C4-2B (cell line): ENCODE measurements around the gene PTCH2.

Source experiments
- ZFX ChIP-seq: fragments of 450-650 bp; IDR thresholded peaks from 2 replicates; pipeline ENCODE4 v1.6.1; 2017
- TF ChIP-seq, protein P1 (sequence below): fragments of 450-650 bp; conservative IDR thresholded peaks from 2 replicates; pipeline ENCODE4 v1.5.1; 2017; ENCODE audit warnings: mild to moderate bottlenecking

DNA sequence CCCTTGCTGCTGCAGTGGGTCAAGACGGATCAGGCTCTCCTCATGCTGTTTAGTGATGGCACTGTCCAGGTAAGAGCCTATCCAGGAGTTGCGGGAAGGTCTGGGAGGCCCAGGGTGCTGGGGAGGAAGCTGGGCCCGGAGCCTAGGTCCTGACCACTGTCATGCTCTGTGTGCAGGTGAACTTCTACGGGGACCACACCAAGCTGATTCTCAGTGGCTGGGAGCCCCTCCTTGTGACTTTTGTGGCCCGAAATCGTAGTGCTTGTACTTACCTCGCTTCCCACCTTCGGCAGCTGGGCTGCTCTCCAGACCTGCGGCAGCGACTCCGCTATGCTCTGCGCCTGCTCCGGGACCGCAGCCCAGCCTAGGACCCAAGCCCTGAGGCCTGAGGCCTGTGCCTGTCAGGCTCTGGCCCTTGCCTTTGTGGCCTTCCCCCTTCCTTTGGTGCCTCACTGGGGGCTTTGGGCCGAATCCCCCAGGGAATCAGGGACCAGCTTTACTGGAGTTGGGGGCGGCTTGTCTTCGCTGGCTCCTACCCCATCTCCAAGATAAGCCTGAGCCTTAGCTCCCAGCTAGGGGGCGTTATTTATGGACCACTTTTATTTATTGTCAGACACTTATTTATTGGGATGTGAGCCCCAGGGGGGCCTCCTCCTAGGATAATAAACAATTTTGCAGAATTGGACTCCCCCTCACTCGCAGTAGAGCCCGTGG, 37.6 kb downstream of the PTCH2 start:
- TF ChIP-seq, protein P1, sequence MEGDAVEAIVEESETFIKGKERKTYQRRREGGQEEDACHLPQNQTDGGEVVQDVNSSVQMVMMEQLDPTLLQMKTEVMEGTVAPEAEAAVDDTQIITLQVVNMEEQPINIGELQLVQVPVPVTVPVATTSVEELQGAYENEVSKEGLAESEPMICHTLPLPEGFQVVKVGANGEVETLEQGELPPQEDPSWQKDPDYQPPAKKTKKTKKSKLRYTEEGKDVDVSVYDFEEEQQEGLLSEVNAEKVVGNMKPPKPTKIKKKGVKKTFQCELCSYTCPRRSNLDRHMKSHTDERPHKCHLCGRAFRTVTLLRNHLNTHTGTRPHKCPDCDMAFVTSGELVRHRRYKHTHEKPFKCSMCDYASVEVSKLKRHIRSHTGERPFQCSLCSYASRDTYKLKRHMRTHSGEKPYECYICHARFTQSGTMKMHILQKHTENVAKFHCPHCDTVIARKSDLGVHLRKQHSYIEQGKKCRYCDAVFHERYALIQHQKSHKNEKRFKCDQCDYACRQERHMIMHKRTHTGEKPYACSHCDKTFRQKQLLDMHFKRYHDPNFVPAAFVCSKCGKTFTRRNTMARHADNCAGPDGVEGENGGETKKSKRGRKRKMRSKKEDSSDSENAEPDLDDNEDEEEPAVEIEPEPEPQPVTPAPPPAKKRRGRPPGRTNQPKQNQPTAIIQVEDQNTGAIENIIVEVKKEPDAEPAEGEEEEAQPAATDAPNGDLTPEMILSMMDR: no peak
- no peak for TF ChIP-seq ZFX
